H1 (cell line): ENCODE results near the gene NXN. TPM values are rescaled to one million over a fixed set of nuclear protein-coding genes. Genes with fewer than 3 reads are reported as not detected.

Experiments
- CTCF ChIA-PET: fragments of 300-600 bp; sonication (Branson Sonifier 250); formaldehyde crosslinking; loops from one replicate; lab custom pipeline; 2021; ENCODE audit not compliant: partially characterized antibody; lab: Charles Lee
- POLR2A ChIA-PET: fragments of 300-600 bp; sonication (Branson Sonifier 250); formaldehyde crosslinking; loops from one replicate; lab custom pipeline; 2021; ENCODE audit warnings: inconsistent platforms; ENCODE audit not compliant: partially characterized antibody; lab: Charles Lee
- DNase-seq, 2 experiments: peaks; one replicate each; pipeline versions ENCODE4 v3.0.0 to v3.0.0-alpha.2; 2010 to 2022; ENCODE audit warnings: low spot score in 2 of 2, low read depth in 1 of 2, mixed read lengths in 1 of 2
- FAIRE-seq: peaks from 2 replicates; lab custom pipeline; 2011; peaks lifted over from hg19 to GRCh38; lab: Jason Lieb, UNC
- H2AFZ ChIP-seq: 2 replicates; pipeline ENCODE4 v1.8.1; 2012; ENCODE audit warnings: low read length, inconsistent platforms
- H2AK5ac ChIP-seq: 2 replicates; pipeline ENCODE4 v1.6.1; 2013; ENCODE audit warnings: low read depth, low read length
- H2BK120ac ChIP-seq: replicated peaks from 2 replicates; pipeline ENCODE3; 2013; ENCODE audit warnings: low read depth, low read length, inconsistent platforms
- H2BK12ac ChIP-seq: 2 replicates; pipeline ENCODE4 v1.6.1; 2013; ENCODE audit warnings: low read depth, low read length
- H2BK15ac ChIP-seq: 2 replicates; pipeline ENCODE4 v1.6.1; 2013; ENCODE audit warnings: low read length
- H2BK20ac ChIP-seq: 2 replicates; pipeline ENCODE4 v1.6.1; 2013; ENCODE audit warnings: low read length
- H2BK5ac ChIP-seq: 2 replicates; pipeline ENCODE4 v1.6.1; 2013; ENCODE audit warnings: low read depth, low read length
- H3K14ac ChIP-seq: 2 replicates; pipeline ENCODE4 v1.6.1; 2013; ENCODE audit warnings: inconsistent platforms; ENCODE audit not compliant: insufficient read length
- H3K18ac ChIP-seq: 2 replicates; pipeline ENCODE4 v1.6.1; 2013; ENCODE audit warnings: low read length; ENCODE audit errors: extremely low read depth
- H3K23ac ChIP-seq: 2 replicates; pipeline ENCODE4 v1.6.1; 2013; ENCODE audit warnings: inconsistent platforms; ENCODE audit not compliant: insufficient read length
- H3K23me2 ChIP-seq: 2 replicates; pipeline ENCODE4 v1.6.1; 2013; ENCODE audit warnings: low read depth, low read length
- H3K27ac ChIP-seq: 2 replicates; pipeline ENCODE4 v1.6.1; 2011; ENCODE audit warnings: low read depth, low read length, inconsistent platforms
- H3K27me3 ChIP-seq, 4 experiments: replicated peaks in 1 of 4; 1 replicate in 1 of 4; 2 replicates in 3 of 4; pipeline versions ENCODE4 v1.6.1 to v1.8.1; 2011 to 2013; ENCODE audit warnings: low read length in 3 of 4, mild to moderate bottlenecking in 3 of 4, inconsistent platforms in 2 of 4, mixed read lengths in 2 of 4, moderate library complexity in 1 of 4; ENCODE audit not compliant: control insufficient read depth in 3 of 4, insufficient read depth in 3 of 4; ENCODE audit errors: extremely low read depth in 1 of 4
- H3K36me3 ChIP-seq, 4 experiments: 2 replicates each; pipeline versions ENCODE4 v1.6.1 to v1.8.1; 2011 to 2013; ENCODE audit warnings: mild to moderate bottlenecking in 4 of 4, low read length in 3 of 4, moderate library complexity in 2 of 4, control low read depth in 1 of 4, inconsistent platforms in 1 of 4; ENCODE audit not compliant: insufficient read depth in 4 of 4, control insufficient read depth in 2 of 4
- H3K4ac ChIP-seq: replicated peaks from 2 replicates; pipeline ENCODE3; 2013; ENCODE audit warnings: low read length, low read depth, mixed read lengths, inconsistent platforms; ENCODE audit not compliant: insufficient read length
- H3K4me1 ChIP-seq, 4 experiments: replicated peaks in 1 of 4; 1 replicate in 1 of 4; 2 replicates in 3 of 4; pipeline versions ENCODE4 v1.6.1 to v1.8.1; 2011 to 2013; ENCODE audit warnings: low read length in 3 of 4, inconsistent platforms in 2 of 4, mixed read lengths in 1 of 4; ENCODE audit not compliant: insufficient read depth in 4 of 4, control insufficient read depth in 3 of 4
- H3K4me2 ChIP-seq, 2 experiments: 2 replicates each; pipeline versions ENCODE4 v1.6.1 to v1.8.1; 2011 to 2013; ENCODE audit warnings: low read depth in 2 of 2, low read length in 2 of 2, control low read depth in 1 of 2, inconsistent platforms in 1 of 2, mild to moderate bottlenecking in 1 of 2; ENCODE audit not compliant: insufficient read depth in 1 of 2
- H3K4me3 ChIP-seq, 4 experiments: fragments of 200-600, 300-600 bp in 1 of 4; sonication (generic), shearing (Covaris generic), sonication (Bioruptor Twin) in 1 of 4; 2 replicates each; pipeline versions ENCODE4 v1.5.1 to v1.8.1; 2011 to 2016; ENCODE audit warnings: low read length in 4 of 4, low read depth in 3 of 4, control low read depth in 2 of 4, inconsistent platforms in 2 of 4, mild to moderate bottlenecking in 2 of 4, mixed read lengths in 1 of 4, moderate library complexity in 1 of 4; ENCODE audit not compliant: insufficient read depth in 2 of 4; ENCODE audit errors: extremely low read depth in 1 of 4
- H3K56ac ChIP-seq: replicated peaks from 2 replicates; pipeline ENCODE3; 2013; ENCODE audit warnings: low read depth, mild to moderate bottlenecking, mixed read lengths, low read length, inconsistent platforms; ENCODE audit not compliant: insufficient read length
- H3K79me1 ChIP-seq: 2 replicates; pipeline ENCODE4 v1.6.1; 2013; ENCODE audit warnings: low read depth, low read length, control low read depth
- H3K79me2 ChIP-seq, 2 experiments: 2 replicates each; pipeline versions ENCODE4 v1.6.1 to v1.8.1; 2012 to 2013; ENCODE audit warnings: low read length in 2 of 2, mild to moderate bottlenecking in 2 of 2, inconsistent platforms in 1 of 2; ENCODE audit not compliant: insufficient read depth in 2 of 2, control insufficient read depth in 1 of 2
- H3K9ac ChIP-seq, 4 experiments: replicated peaks in 1 of 4; 1 replicate in 1 of 4; 2 replicates in 3 of 4; pipeline versions ENCODE4 v1.6.1 to v1.8.1; 2011 to 2013; ENCODE audit warnings: low read depth in 3 of 4, low read length in 3 of 4, control low read depth in 2 of 4, mild to moderate bottlenecking in 2 of 4, moderate library complexity in 2 of 4, inconsistent platforms in 1 of 4; ENCODE audit errors: extremely low read depth in 1 of 4
- H3K9me3 ChIP-seq, 2 experiments: 2 replicates each; pipeline versions ENCODE4 v1.6.1 to v1.8.1; 2012 to 2013; ENCODE audit warnings: mild to moderate bottlenecking in 2 of 2, moderate library complexity in 2 of 2, control low read depth in 1 of 2, inconsistent platforms in 1 of 2, low read depth in 1 of 2, low read length in 1 of 2, mixed read lengths in 1 of 2; ENCODE audit not compliant: insufficient read depth in 2 of 2
- H4K20me1 ChIP-seq, 2 experiments: replicated peaks in 1 of 2; 2 replicates each; pipeline versions ENCODE3 to v1.8.1; 2011 to 2013; ENCODE audit warnings: inconsistent platforms in 2 of 2, low read length in 2 of 2, mild to moderate bottlenecking in 1 of 2; ENCODE audit not compliant: insufficient read depth in 2 of 2, control insufficient read depth in 1 of 2
- H4K5ac ChIP-seq: 2 replicates; pipeline ENCODE4 v1.6.1; 2013; ENCODE audit warnings: low read length, low read depth, mixed read lengths, inconsistent platforms; ENCODE audit not compliant: insufficient read length
- H4K8ac ChIP-seq: 2 replicates; pipeline ENCODE4 v1.8.0; 2013; ENCODE audit warnings: mild to moderate bottlenecking, moderate library complexity, low read length, inconsistent platforms; ENCODE audit not compliant: insufficient read depth; ENCODE audit errors: extremely low read depth
- H4K91ac ChIP-seq: replicated peaks from 2 replicates; pipeline ENCODE3; 2013; ENCODE audit warnings: low read length, mixed read lengths, inconsistent platforms; ENCODE audit not compliant: insufficient read length
- EP300 ChIP-seq, 2 experiments: IDR thresholded peaks; 1 replicate in 1 of 2; 2 replicates in 1 of 2; pipeline ENCODE4 v1.6.1; 2011 to 2012; ENCODE audit warnings: low read depth in 2 of 2, low read length in 2 of 2, mild to moderate bottlenecking in 2 of 2, borderline replicate concordance in 1 of 2, inconsistent platforms in 1 of 2, moderate library complexity in 1 of 2
- EZH2 ChIP-seq: fragments of 200-600 bp; sonication (generic); IDR thresholded peaks from 2 replicates; pipeline ENCODE4 v1.7.1; 2012; ENCODE audit warnings: low read depth, mild to moderate bottlenecking, moderate library complexity, low read length, inconsistent platforms; ENCODE audit not compliant: severe bottlenecking
- FOSL1 ChIP-seq: IDR thresholded peaks from 2 replicates; pipeline ENCODE4 v1.6.1; 2011; ENCODE audit warnings: mild to moderate bottlenecking, low read depth, low read length, moderate library complexity; ENCODE audit not compliant: insufficient read depth
- GABPA ChIP-seq: IDR thresholded peaks from 2 replicates; pipeline ENCODE4 v1.6.1; 2011; ENCODE audit warnings: mild to moderate bottlenecking, low read length, moderate library complexity, borderline replicate concordance; ENCODE audit not compliant: insufficient read depth
- HDAC2 ChIP-seq, 2 experiments: fragments of 300-600 bp in 1 of 2; sonication (generic) in 1 of 2; IDR thresholded peaks; 2 replicates each; pipeline ENCODE4 v1.6.1; 2011 to 2012; ENCODE audit warnings: low read depth in 2 of 2, low read length in 2 of 2, mild to moderate bottlenecking in 2 of 2, moderate library complexity in 2 of 2, borderline replicate concordance in 1 of 2, inconsistent platforms in 1 of 2
- POLR2AphosphoS5 ChIP-seq: IDR thresholded peaks from 2 replicates; pipeline ENCODE4 v1.6.1; 2011; ENCODE audit warnings: low read depth, low read length
- RFX5 ChIP-seq: IDR thresholded peaks from 2 replicates; pipeline ENCODE4 v1.6.1; 2011; ENCODE audit warnings: low read depth, low read length, improper control_type of control experiment, borderline replicate concordance
- SP4 ChIP-seq: IDR thresholded peaks from 2 replicates; pipeline ENCODE4 v1.6.1; 2012; ENCODE audit warnings: low read length, inconsistent platforms
- SRF ChIP-seq: IDR thresholded peaks from 2 replicates; pipeline ENCODE4 v1.6.1; 2011; ENCODE audit warnings: mild to moderate bottlenecking, low read depth, low read length, moderate library complexity
- TBP ChIP-seq: IDR thresholded peaks from 2 replicates; pipeline ENCODE4 v1.6.1; 2011; ENCODE audit warnings: low read depth, low read length, improper control_type of control experiment
- TCF12 ChIP-seq: IDR thresholded peaks from 2 replicates; pipeline ENCODE4 v1.6.1; 2011; ENCODE audit warnings: low read depth, mild to moderate bottlenecking, low read length
- WGBS, 2 experiments: shearing (Covaris generic) in 1 of 2; methylation state at CpG; one replicate each; pipeline versions ENCODE4 v1.1.6 to v1.1.7; 2013 to 2015; ENCODE audit warnings: low lambda C conversion rate in 2 of 2, mixed read lengths in 2 of 2, inconsistent platforms in 1 of 2, low coverage in 1 of 2, missing lambda C conversion rate in 1 of 2; ENCODE audit not compliant: insufficient replicate concordance in 2 of 2, insufficient coverage in 1 of 2, insufficient read length in 1 of 2; ENCODE audit errors: extremely low coverage in 1 of 2, missing lambda C conversion rate in 1 of 2; 5-methylcytosine and 5-hydroxymethylcytosine counted together
- polyA plus RNA-seq, 7 experiments: library from polyadenylated mRNA; depleted of rRNA in 3 of 7; stranded (reverse) in 5 of 7; unstranded in 2 of 7; fragments of >200 nt in 5 of 7; fragments of 200-250 nt in 2 of 7; gene quantifications; 1 replicate in 5 of 7; 2 replicates in 1 of 7; 4 replicates in 1 of 7; pipeline versions ENCODE4 v1.2.1 to v1.2.3, GENCODE V29; 2011 to 2013; ENCODE audit warnings: missing spikeins in 2 of 7, mixed read lengths in 2 of 7
- total RNA-seq: library from RNA; stranded (reverse); fragmentation: NEBNext Ultra II Directional; extraction: Animal tissue kit (Norgen Biotek cat#: 25700); gene quantifications from 2 replicates; pipeline ENCODE4 v1.2.1, GENCODE V29; 2021
- TF ChIP-seq, protein P1 (sequence below): IDR thresholded peaks from 2 replicates; pipeline ENCODE4 v1.6.1; 2011; ENCODE audit warnings: low read length, improper control_type of control experiment

The NXN gene
- total and polyA plus RNA-seq, 2 of the 8 experiments (the other 6 are each of a cell fraction or from before 2014, with no cell fraction given), result 94.1 to 107 TPM

GRCh38 chr17:929586-929985 lies 50.0 kb downstream of the NXN start:
- TF ChIP-seq TBP (no peak), TCF12 (no peak), EZH2 (no peak), SP4 (no peak), POLR2AphosphoS5 (no peak), SRF (no peak), RFX5 (no peak), FOSL1 (no peak), HDAC2 (IDR thresholded peaks at IDR 0.05; ENCODE audit: borderline replicate concordance in 1 of 2, low read depth in 2 of 2, low read length in 2 of 2) (no peak), EP300 (IDR thresholded peaks at IDR 0.05; ENCODE audit: borderline replicate concordance in 1 of 2, low read depth in 2 of 2, low read length in 2 of 2) (no peak), GABPA (no peak)
- TF ChIP-seq, protein P1, sequence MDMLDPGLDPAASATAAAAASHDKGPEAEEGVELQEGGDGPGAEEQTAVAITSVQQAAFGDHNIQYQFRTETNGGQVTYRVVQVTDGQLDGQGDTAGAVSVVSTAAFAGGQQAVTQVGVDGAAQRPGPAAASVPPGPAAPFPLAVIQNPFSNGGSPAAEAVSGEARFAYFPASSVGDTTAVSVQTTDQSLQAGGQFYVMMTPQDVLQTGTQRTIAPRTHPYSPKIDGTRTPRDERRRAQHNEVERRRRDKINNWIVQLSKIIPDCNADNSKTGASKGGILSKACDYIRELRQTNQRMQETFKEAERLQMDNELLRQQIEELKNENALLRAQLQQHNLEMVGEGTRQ, result no peak
- TF ChIP-seq, all 59 proteins: peak for 0
- DNase-seq (no peak), FAIRE-seq (no peak)
- Histone ChIP-seq H3K56ac (no peak overlapping the region), H3K23me2 (0 out of 2 replicates have a peak, but pooled peaks cover 2% of the 10 kb centered on the region), H2BK5ac (no peak overlapping the region), H2BK12ac (no peak overlapping the region), H2BK15ac (no peak overlapping the region), H3K9ac (no peak overlapping the region), H3K14ac (no peak overlapping the region), H3K36me3 (no peaks in the 10 kb centered on the region; a peak in 1 of 8 replicates), H3K27ac (no peak overlapping the region), H4K20me1 (peaks cover 0 to 4% of the 10 kb centered on the region in 2 experiments), H3K18ac (no peak overlapping the region), H3K4ac (no peak overlapping the region), H2AK5ac (no peak overlapping the region), H3K9me3 (no peaks in the 10 kb centered on the region), H4K91ac (no peak overlapping the region), H2BK20ac (no peak overlapping the region), H4K5ac (no peak overlapping the region), H3K4me2 (no peak overlapping the region), H3K4me3 (no peak overlapping the region), H3K4me1 (peaks cover 16 to 27% (median 22%) of the 10 kb centered on the region in 4 experiments), H4K8ac (no peak overlapping the region), H3K23ac (no peak overlapping the region), H3K27me3 (no peaks in the 10 kb centered on the region; a peak in 1 of 7 replicates), H3K79me1 (peaks cover 3% of the 10 kb centered on the region), H2BK120ac (no peak overlapping the region), H3K79me2 (peaks cover 2 to 61% of the 10 kb centered on the region in 2 experiments), H2AFZ (no peak overlapping the region)
- 92% methylated on average over 8 of the region's 8 CpGs; no CpG with 5 or more reads in 1 of the 2 experiments for WGBS, 2 experiments
- CTCF ChIA-PET, result interaction anchor here (0.6 to 3.7 kb wide), 13 partner anchors 14 to 137 kb away, joined by 3 to 22 read pairs (median 3); partner anchors contain the start of gene NXN
- POLR2A ChIA-PET, result interaction anchor here (0.8 to 1.7 kb wide), 4 partner anchors 8 to 33 kb away, joined by 3 to 5 read pairs (median 4); no protein-coding TSS in a partner anchor
